NCI-H128 (cell line): Measurements from ENCODE around the gene C1orf226.
"Not testable (repeated sequence)": the region's sequence is repeated elsewhere in the genome, so short reads cannot be mapped to it uniquely, and the experiment has no call there.

Experiments
- DNase-seq: peaks from one replicate; lab custom pipeline; 2025; ENCODE audit not compliant: unreplicated experiment; lab: John Stamatoyannopoulos, UW

Gene C1orf226, protein sequence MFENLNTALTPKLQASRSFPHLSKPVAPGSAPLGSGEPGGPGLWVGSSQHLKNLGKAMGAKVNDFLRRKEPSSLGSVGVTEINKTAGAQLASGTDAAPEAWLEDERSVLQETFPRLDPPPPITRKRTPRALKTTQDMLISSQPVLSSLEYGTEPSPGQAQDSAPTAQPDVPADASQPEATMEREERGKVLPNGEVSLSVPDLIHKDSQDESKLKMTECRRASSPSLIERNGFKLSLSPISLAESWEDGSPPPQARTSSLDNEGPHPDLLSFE

DNA sequence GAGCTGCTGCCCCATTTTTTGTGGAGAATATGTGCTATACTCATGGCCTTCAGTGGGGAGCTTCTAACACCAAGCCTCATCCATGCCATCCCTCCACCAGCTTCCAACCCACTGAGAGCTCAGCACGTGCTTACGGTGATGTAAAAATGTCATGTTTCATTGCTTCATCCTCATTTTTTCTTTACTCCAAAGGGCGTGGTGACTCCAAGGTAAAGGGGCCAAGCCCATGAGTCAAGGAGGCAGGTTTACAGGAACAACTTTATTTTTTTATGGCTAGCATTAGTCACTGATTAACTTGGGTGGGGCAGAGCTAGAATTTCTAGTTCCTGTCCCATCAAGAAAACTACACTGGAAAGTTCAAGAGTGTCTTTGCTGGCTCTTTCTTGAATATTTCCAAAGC, at the start of gene C1orf226:
Gene C1orf226, plus strand, starts transcription at position 346 of the 400 bp plus-strand sequence. CDS start 174 bp downstream, outside the sequence.
- no peak for DNase-seq

DNA sequence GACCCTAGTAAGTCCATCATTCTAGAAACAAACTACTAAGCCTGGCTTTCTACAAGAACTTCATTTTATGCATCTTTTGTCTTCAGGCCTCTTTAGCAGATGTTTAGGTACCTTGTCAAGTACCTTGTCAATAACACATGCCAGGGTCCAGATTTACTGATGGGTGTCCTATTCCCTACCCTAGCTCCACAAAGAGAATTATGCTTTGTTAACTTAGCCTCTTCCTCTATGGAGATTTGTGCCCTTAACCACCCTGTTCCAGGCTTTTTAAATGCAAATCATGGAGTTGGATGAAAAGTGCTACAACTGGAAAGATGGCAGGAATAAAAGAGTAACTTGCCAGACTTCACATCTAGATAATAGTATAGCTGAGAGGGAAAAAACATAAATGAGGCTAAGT, 47.5 kb upstream of the C1orf226 start:
- DNase-seq, result no peak

DNA sequence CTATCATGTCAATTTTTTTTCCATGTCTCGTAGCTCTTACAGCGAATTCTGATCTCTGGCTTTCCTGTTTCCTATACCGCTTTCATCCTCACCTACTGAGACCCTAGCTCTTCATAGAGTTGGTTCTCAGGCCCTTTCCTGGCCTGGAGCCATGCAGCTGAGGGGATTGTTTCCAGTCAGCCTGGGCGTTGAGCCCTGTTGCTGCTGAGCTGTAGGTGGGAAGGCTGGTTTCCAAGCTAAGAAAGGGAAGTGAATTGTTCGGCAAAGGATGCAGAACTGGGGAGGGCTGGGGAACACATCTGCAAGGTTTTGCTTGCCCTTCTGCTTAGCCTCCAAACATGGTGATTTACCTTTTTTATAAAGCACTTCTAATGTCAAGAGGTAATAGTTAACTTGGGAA, 46.4 kb upstream of the C1orf226 start:
- no peak for DNase-seq

DNA sequence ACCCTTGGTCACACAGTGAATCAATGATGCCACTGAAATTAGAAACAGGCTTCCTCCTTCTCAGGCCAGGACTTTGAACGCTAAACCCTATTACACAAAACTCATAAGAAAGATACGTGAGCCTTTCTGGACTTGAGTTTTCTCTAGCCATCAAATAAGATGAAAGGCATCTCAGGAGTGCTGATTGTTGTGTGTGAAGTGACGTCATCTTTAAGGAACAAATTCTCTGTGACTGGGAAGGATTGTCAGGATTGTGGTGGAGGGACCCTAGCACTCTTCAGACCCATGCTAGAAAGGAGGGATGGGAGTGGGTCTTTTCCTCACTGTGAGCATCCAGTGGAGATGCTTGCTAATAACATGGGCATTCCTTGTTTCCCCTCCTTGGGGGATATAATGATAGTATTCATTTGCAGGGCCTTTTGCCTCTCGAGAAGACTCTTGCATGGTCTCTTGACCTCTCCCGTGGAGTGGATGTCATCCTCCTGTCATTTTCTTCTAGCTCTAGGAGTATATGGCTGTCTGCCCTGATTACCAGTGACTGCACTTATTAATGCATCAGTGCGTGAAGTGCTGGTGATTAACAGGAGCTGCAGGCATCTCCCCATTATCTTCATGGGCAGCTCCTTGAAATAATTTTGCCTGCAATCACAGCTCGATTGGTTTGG, 44.8 kb upstream of the C1orf226 start:
- DNase-seq, result no peak

DNA sequence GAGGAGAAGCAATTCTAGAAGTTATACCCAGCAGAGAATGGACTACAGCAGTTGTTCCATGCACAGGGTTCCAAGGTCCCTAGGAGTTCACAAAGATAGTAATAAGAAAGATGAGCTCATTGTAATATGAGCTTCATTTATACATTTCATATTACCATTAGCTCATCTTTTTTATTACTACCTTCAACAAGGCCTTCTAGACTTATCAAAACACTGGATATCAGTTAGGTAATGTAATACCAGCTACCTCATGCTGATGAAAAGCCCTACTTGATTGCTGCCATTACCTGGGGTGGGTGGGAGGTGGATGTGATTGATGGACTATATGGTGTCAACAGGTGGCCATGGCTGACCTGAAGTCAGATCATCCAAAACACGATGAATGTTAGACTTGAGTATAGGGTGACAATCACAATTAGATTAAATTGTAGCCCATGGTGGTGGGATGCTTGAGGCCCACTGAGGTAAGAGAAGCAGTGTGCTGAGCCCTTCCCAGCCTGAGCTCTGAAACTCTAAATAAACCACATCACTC, 39.0 kb upstream of the C1orf226 start:
- DNase-seq, result no peak

GRCh38 chr1:162343470-162343869, 38.1 kb upstream of the C1orf226 start:
- no peak for DNase-seq

- no peak for DNase-seq
Observed at GRCh38 chr1:162347281-162347680, 34.2 kb upstream of the C1orf226 start.

- no peak for DNase-seq
Observed at GRCh38 chr1:162349635-162350330, 31.7 kb upstream of the C1orf226 start.

- no peak for DNase-seq
Observed at GRCh38 chr1:162351246-162351842, 30.2 kb upstream of the C1orf226 start.

GRCh38 chr1:162351874-162352273, 29.7 kb upstream of the C1orf226 start:
- DNase-seq, result not testable (repeated sequence)

GRCh38 chr1:162353078-162353477, 28.4 kb upstream of the C1orf226 start:
- DNase-seq, result no peak

DNA sequence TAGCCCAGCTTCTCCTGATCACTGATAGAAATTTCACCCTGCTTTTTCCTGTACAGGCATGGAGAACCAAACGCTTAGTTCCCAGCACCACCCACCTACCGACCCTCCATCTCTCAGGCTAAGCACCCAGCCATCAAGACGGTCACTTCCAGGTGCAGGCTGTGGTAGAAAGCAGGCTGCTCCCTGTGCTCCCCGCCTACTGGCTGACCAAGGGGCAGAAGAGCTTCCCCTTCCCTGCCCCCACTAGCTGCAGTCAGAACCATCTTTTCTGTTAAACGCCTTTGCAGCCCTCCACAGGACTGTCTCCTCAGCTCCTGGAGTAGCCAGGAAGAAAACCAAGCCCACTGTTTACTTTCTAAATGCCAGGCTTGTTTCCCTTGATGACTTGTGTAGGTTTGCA, 27.8 kb upstream of the C1orf226 start:
- DNase-seq, result no peak

GRCh38 chr1:162357681-162358266, 23.8 kb upstream of the C1orf226 start:
- DNase-seq, result no peak

GRCh38 chr1:162358928-162359327, 22.6 kb upstream of the C1orf226 start:
- no peak for DNase-seq

- DNase-seq, result no peak
Observed at GRCh38 chr1:162359523-162360236, 21.8 kb upstream of the C1orf226 start.

GRCh38 chr1:162360237-162360873, 21.2 kb upstream of the C1orf226 start:
- no peak for DNase-seq

DNA sequence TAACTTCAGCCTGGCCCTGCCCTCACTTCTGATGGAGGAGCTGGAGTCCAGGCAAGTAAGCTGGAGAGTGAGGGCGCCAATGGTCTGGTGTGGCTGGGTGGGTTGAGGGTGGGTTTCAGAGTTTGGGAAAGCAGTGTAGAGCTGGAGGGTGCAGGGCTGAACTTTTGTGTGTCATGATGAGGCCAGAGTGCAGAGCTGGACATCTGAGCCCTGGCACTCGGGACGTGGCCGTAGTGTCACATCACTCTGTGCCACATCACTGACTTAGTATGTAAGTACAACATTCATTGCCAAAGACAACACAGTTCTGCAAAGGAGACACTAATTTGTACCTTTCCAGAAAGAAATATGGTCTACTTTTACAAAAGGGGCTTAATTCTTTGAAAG, 20.7 kb upstream of the C1orf226 start:
- DNase-seq, result no peak

DNA sequence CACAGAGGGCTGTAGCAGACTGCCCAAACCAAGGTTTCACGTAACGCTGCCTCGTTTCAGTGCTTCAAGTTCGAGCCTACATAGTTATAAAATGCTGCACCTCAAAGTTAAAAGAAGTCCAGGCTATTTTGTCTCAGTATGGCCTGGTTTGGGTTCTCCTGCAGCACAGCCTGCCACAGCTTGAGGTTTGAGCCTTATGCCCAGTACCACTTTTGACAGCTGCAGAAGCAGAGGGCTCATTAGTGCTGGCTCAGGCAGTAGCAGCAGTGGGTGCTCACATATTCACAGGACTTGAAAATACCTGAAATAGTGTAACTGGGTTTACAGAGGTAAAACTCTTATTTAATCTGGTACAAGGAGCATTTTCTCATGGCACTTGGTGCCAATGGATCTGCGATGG, 20.2 kb upstream of the C1orf226 start:
- no peak for DNase-seq

GRCh38 chr1:162363823-162364222, 17.7 kb upstream of the C1orf226 start:
- DNase-seq, result no peak

- DNase-seq, result no peak
Observed at GRCh38 chr1:162364498-162364897, 17.0 kb upstream of the C1orf226 start.
